HAP-1 (cell line): Measurements from ENCODE around the gene DNAJC16.

ENCODE experiments used
- DNase-seq, 2 experiments: peaks; one replicate each; pipeline ENCODE4 v3.0.0-alpha.2; 2016 to 2020; ENCODE audit warnings: low spot score in 2 of 2
- H3K27me3 ChIP-seq: fragments of 250-450 bp; sonication (Bioruptor Pico); 2 replicates; pipeline ENCODE4 v1.5.1; 2020; ENCODE audit warnings: low read depth, mild to moderate bottlenecking, moderate library complexity
- H3K36me3 ChIP-seq: fragments of 250-450 bp; sonication (Bioruptor Pico); replicated peaks from 2 replicates; pipeline ENCODE4 v1.5.1; 2020; ENCODE audit warnings: mild to moderate bottlenecking
- H3K4me1 ChIP-seq: fragments of 250-450 bp; sonication (Bioruptor Pico); 2 replicates; pipeline ENCODE4 v1.5.1; 2020; ENCODE audit warnings: mild to moderate bottlenecking
- H3K4me3 ChIP-seq: fragments of 250-450 bp; sonication (Bioruptor Pico); 2 replicates; pipeline ENCODE4 v1.5.1; 2020; ENCODE audit warnings: mild to moderate bottlenecking, moderate library complexity
- H3K9me3 ChIP-seq: fragments of 250-450 bp; sonication (Bioruptor Pico); 2 replicates; pipeline ENCODE4 v1.5.1; 2020; ENCODE audit warnings: mild to moderate bottlenecking, moderate library complexity
- in situ Hi-C: fragments of 300-500 bp; cut with MboI; formaldehyde crosslinking; loops from 3 replicates; pipeline ENCODE4 v1.14.3; 2020; ENCODE audit warnings: low sequenced_read_pairs, inconsistent platforms, mixed read lengths

The DNAJC16 gene

GRCh38 chr1:15620902-15621682 is 94.4 kb downstream of the DNAJC16 start:
- no peak overlapping the region for H3K4me3 ChIP-seq
- DNase-seq, result no peak
- H3K9me3 ChIP-seq, result no peaks in the 10 kb centered on the region
- H3K27me3 ChIP-seq, result no peaks in the 10 kb centered on the region
- peaks cover 18% of the 10 kb centered on the region for H3K4me1 ChIP-seq
- H3K36me3 ChIP-seq, result peaks cover 10% of the 10 kb centered on the region
- in situ Hi-C loops, result no loop called here

DNA sequence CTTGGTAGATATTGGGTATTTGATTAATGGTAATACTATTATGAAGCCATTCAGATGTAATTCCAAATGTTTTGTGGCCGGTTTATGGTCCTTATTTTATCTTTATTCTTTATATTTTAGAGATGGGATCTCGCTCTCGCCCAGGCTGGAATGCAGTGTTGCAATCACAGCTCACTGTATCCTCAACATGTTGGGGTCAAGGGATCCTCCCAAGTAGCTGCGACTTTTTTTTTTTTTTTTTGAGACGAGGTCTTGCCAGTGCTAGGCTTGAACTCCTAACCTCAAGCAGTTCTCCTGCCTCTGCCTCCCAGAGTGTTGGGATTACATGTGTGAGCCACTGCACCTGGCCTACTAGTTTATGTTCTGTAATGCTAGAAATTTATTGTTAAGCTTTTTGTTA is 95.3 kb downstream of the DNAJC16 start:
- Histone ChIP-seq H3K4me1 (peaks cover 13% of the 10 kb centered on the region; the same call in 1 of the 2 replicates), H3K4me3 (no peak overlapping the region), H3K9me3 (no peaks in the 10 kb centered on the region), H3K27me3 (no peaks in the 10 kb centered on the region), H3K36me3 (peaks cover 17% of the 10 kb centered on the region)
- in situ Hi-C loops, result no loop called here
- no peak for DNase-seq

GRCh38 chr1:15622712-15623373 is 96.2 kb downstream of the DNAJC16 start:
- DNase-seq, result no peak
- in situ Hi-C loops, result no loop called here
- H3K27me3 ChIP-seq, result no peaks in the 10 kb centered on the region
- H3K4me1 ChIP-seq, result peaks cover 13% of the 10 kb centered on the region; the same call in 1 of the 2 replicates
- H3K9me3 ChIP-seq, result no peaks in the 10 kb centered on the region
- H3K4me3 ChIP-seq, result no peak overlapping the region
- peaks cover 21% of the 10 kb centered on the region for H3K36me3 ChIP-seq

GRCh38 chr1:15623435-15623834 is 96.8 kb downstream of the DNAJC16 start:
- Histone ChIP-seq H3K9me3 (no peaks in the 10 kb centered on the region), H3K27me3 (no peaks in the 10 kb centered on the region), H3K36me3 (peaks cover 27% of the 10 kb centered on the region), H3K4me3 (no peak overlapping the region), H3K4me1 (peaks cover 13% of the 10 kb centered on the region; the same call in 1 of the 2 replicates)
- in situ Hi-C loops, result no loop called here
- DNase-seq, result no peak

DNA sequence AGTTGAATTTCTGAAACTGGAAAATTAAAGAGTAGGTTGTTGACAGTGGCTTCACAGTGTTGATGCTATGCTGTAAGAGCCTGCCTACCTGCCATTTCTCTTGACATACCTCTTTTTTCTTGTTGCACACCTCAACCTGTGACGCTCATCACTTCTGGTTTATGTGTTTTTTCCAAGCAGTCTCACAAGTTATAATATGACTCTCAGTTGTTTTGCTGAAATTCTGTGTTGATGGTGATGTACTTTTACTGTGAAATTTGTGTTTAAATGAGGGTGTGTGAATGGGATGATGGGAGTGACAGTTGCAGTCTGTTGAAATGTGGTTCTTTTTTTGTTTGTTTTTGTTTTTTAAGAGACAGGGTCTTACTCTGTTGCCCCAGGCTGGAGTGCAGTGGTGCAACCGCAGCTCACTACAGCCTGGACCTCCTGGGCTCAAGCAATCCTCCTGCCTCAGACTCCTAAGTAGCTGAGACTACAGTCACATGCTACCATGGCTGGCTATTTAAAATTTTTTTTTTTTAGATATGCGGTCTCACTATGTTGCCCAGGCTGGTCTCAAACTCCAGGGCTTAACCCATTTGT is 97.6 kb downstream of the DNAJC16 start:
- no peaks in the 10 kb centered on the region for H3K9me3 ChIP-seq
- H3K4me1 ChIP-seq, result peaks cover 13% of the 10 kb centered on the region; the same call in 1 of the 2 replicates
- no peak for DNase-seq
- H3K36me3 ChIP-seq, result peaks cover 34% of the 10 kb centered on the region
- no peaks in the 10 kb centered on the region for H3K27me3 ChIP-seq
- in situ Hi-C loops, result no loop called here
- H3K4me3 ChIP-seq, result no peak overlapping the region

- Histone ChIP-seq H3K27me3 (no peaks in the 10 kb centered on the region), H3K4me3 (no peak overlapping the region), H3K9me3 (no peaks in the 10 kb centered on the region), H3K4me1 (peaks cover 6% of the 10 kb centered on the region; the same call in 1 of the 2 replicates), H3K36me3 (peaks cover 41% of the 10 kb centered on the region)
- DNase-seq, result no peak
- in situ Hi-C loops, result no loop called here
Measured at GRCh38 chr1:15625056-15625917, 98.6 kb downstream of the DNAJC16 start.
